Colonic mucosa (tissue), 4 donors: ENCODE data around the gene ENO2. TPM values are rescaled to one million over a fixed set of nuclear protein-coding genes. Genes with fewer than 3 reads are reported as not detected.
"Not testable (repeated sequence)": the region's sequence is repeated elsewhere in the genome, so short reads cannot be mapped to it uniquely, and the experiment has no call there.

Experiments
- DNase-seq: peaks from one replicate; pipeline ENCODE4 v3.0.0-alpha.2; 2020
- H3K27ac ChIP-seq: fragments of 200-600 bp; one replicate; pipeline ENCODE4 v1.8.0; 2021
- H3K27me3 ChIP-seq: fragments of 200-600 bp; one replicate; pipeline ENCODE4 v1.8.0; 2021
- H3K36me3 ChIP-seq: fragments of 200-600 bp; one replicate; pipeline ENCODE4 v1.8.0; 2021
- H3K4me1 ChIP-seq: fragments of 200-600 bp; one replicate; pipeline ENCODE4 v1.8.0; 2021; ENCODE audit warnings: mild to moderate bottlenecking
- H3K4me3 ChIP-seq: fragments of 200-600 bp; one replicate; pipeline ENCODE4 v1.8.0; 2021
- H3K9ac ChIP-seq, 2 donors: one replicate each; pipeline ENCODE4 v1.7.0; 2013; ENCODE audit warnings: control low read depth in 2 of 2, low read depth in 2 of 2, low read length in 2 of 2
- H3K9me3 ChIP-seq: fragments of 200-600 bp; one replicate; pipeline ENCODE4 v1.8.0; 2021
- CTCF ChIP-seq: fragments of 200-600 bp; IDR thresholded peaks from one replicate; pipeline ENCODE4 v1.8.0; 2022; ENCODE audit warnings: antibody characterized with exemption, mild to moderate bottlenecking
- intact Hi-C: fragments of 100-400 bp; cut with DNase I; formaldehyde crosslinking; loops from one replicate; pipeline ENCODE4 v1.14.1; 2022
- total RNA-seq, 2 donors: library from RNA; stranded (reverse); fragmentation: NEBNext Ultra II Directional in 1 of 2; extraction: Animal tissue kit (Norgen Biotek cat#: 25700) in 1 of 2; gene quantifications; one replicate each; pipeline ENCODE4 v1.2.1, GENCODE V29; 2021
- donor health status: healthy.
- donor health status: DM: no; HTN: no; CAD: no.
- donor health status: DM: no; HTN: no; CAD: no.

ENO2 gene
- total RNA-seq, 2 donors from 2014 or later, result 7.6 to 15.7 TPM

GRCh38 chr12:6884539-6884938 lies 29.8 kb upstream of the ENO2 start:
- Histone ChIP-seq H3K36me3 (no peaks in the 10 kb centered on the region), H3K9ac (no peak overlapping the region), H3K4me3 (no peak overlapping the region), H3K4me1 (no peaks in the 10 kb centered on the region), H3K9me3 (no peaks in the 10 kb centered on the region), H3K27ac (no peak overlapping the region), H3K27me3 (no peaks in the 10 kb centered on the region)
- intact Hi-C loops, result no loop called here
- DNase-seq, result no peak
- no peak for TF ChIP-seq CTCF

GRCh38 chr12:6886206-6886999 lies 28.0 kb upstream of the ENO2 start:
- DNase-seq, H3K27ac ChIP-seq, H3K4me3 ChIP-seq, intact Hi-C loops, H3K9me3 ChIP-seq, H3K36me3 ChIP-seq, H3K27me3 ChIP-seq, H3K4me1 ChIP-seq, H3K9ac ChIP-seq: not testable (repeated sequence)

GRCh38 chr12:6887460-6887859 lies 26.9 kb upstream of the ENO2 start:
- Histone ChIP-seq H3K27me3 (no peaks in the 10 kb centered on the region), H3K4me3 (no peak overlapping the region), H3K9ac (no peak overlapping the region), H3K9me3 (no peaks in the 10 kb centered on the region), H3K4me1 (no peaks in the 10 kb centered on the region), H3K36me3 (no peaks in the 10 kb centered on the region), H3K27ac (no peak overlapping the region)
- TF ChIP-seq CTCF, result no peak
- intact Hi-C loops, result no loop called here
- peak; percentile 62 for DNase-seq

- Histone ChIP-seq H3K27ac (no peak overlapping the region), H3K27me3 (no peaks in the 10 kb centered on the region), H3K9ac (no peak overlapping the region), H3K4me1 (no peaks in the 10 kb centered on the region), H3K9me3 (no peaks in the 10 kb centered on the region), H3K4me3 (no peak overlapping the region), H3K36me3 (no peaks in the 10 kb centered on the region)
- no peak for TF ChIP-seq CTCF
- intact Hi-C loops, result no loop called here
- no peak for DNase-seq
Observed at GRCh38 chr12:6888360-6888759, 26.0 kb upstream of the ENO2 start.

- H3K27ac ChIP-seq, H3K4me1 ChIP-seq, DNase-seq, H3K27me3 ChIP-seq, H3K4me3 ChIP-seq, intact Hi-C loops, H3K9me3 ChIP-seq, H3K9ac ChIP-seq, H3K36me3 ChIP-seq: not testable (repeated sequence)
Observed at GRCh38 chr12:6888794-6889193, 25.6 kb upstream of the ENO2 start.

GRCh38 chr12:6889775-6890573 lies 24.4 kb upstream of the ENO2 start:
- H3K4me1 ChIP-seq, intact Hi-C loops, H3K9me3 ChIP-seq, H3K27me3 ChIP-seq, H3K4me3 ChIP-seq, H3K36me3 ChIP-seq, DNase-seq: not testable (repeated sequence)
- Histone ChIP-seq H3K27ac (peak overlapping the region; percentile 71), H3K9ac (peak overlapping the region in 1 of 2 donors; percentile 80)
